Kidney (tissue), 14 donors: ENCODE results near the gene FAS. TPM values are rescaled to one million over a fixed set of nuclear protein-coding genes. Genes with fewer than 3 reads are reported as not detected.

Source experiments
- DNase-seq, 5 donors: peaks; one replicate each; pipeline ENCODE4 v3.0.0-alpha.2; 2013 to 2020
- FAIRE-seq: peaks from 2 replicates; lab custom pipeline; 2012; peaks lifted over from hg19 to GRCh38; lab: Jason Lieb, UNC
- H3K27ac ChIP-seq, 2 donors: one replicate each; pipeline ENCODE4 v1.7.0; 2013; ENCODE audit warnings: low read depth in 2 of 2, low read length in 2 of 2, inconsistent platforms in 1 of 2
- H3K27me3 ChIP-seq: one replicate; pipeline ENCODE4 v1.7.1; 2013; ENCODE audit warnings: low read length, inconsistent platforms; ENCODE audit not compliant: control insufficient read depth, insufficient read depth
- H3K36me3 ChIP-seq, 3 donors: one replicate each; pipeline versions ENCODE4 v1.7.0 to v1.7.1; 2013; ENCODE audit warnings: low read length in 3 of 3, control low read depth in 1 of 3, inconsistent platforms in 1 of 3; ENCODE audit not compliant: insufficient read depth in 3 of 3, control insufficient read depth in 2 of 3
- H3K4me1 ChIP-seq, 3 donors: one replicate each; pipeline versions ENCODE4 v1.7.0 to v1.7.1; 2013; ENCODE audit warnings: low read length in 3 of 3, inconsistent platforms in 1 of 3, low read depth in 1 of 3; ENCODE audit not compliant: control insufficient read depth in 2 of 3, insufficient read depth in 2 of 3
- H3K4me3 ChIP-seq, 3 donors: one replicate each; pipeline versions ENCODE4 v1.7.0 to v1.8.1; 2013; ENCODE audit warnings: low read length in 3 of 3, control low read depth in 1 of 3, inconsistent platforms in 1 of 3
- H3K9ac ChIP-seq, 3 donors: one replicate each; pipeline versions ENCODE4 v1.7.0 to v1.7.1; 2013; ENCODE audit warnings: low read length in 3 of 3, control low read depth in 1 of 3, inconsistent platforms in 1 of 3
- H3K9me3 ChIP-seq, 3 donors: one replicate each; pipeline versions ENCODE4 v1.7.0 to v1.7.1; 2013; ENCODE audit warnings: low read length in 3 of 3, control low read depth in 1 of 3, inconsistent platforms in 1 of 3; ENCODE audit not compliant: control insufficient read depth in 2 of 3, insufficient read depth in 1 of 3
- CTCF ChIP-seq: IDR thresholded peaks from 3 replicates; pipeline ENCODE4 v1.5.1; 2012; ENCODE audit warnings: mild to moderate bottlenecking, moderate library complexity, borderline replicate concordance; ENCODE audit not compliant: insufficient read depth; ENCODE audit errors: extremely low read depth
- intact Hi-C: fragments of 100-400 bp; cut with DNase I; formaldehyde crosslinking; loops from one replicate; pipeline ENCODE4 v1.11.1; 2022
- polyA plus RNA-seq: library from polyadenylated mRNA; stranded (reverse); fragments of 350-450 nt; fragmentation: Illumina TruSeq; extraction: RNeasy Lipid Tissue Mini Kit (QIAGEN cat#74804); gene quantifications from one replicate; pipeline ENCODE4 v1.2.3, GENCODE V29; 2014; ENCODE audit warnings: low read depth, low replicate concordance; ENCODE audit not compliant: insufficient read depth
- total RNA-seq: library from RNA; stranded (reverse); fragmentation: NEBNext Ultra II Directional; extraction: Animal tissue kit (Norgen Biotek cat#: 25700); gene quantifications from one replicate; pipeline ENCODE4 v1.2.1, GENCODE V29; 2021
- donor health status: control.
- donor health status: control.
- donor health status: control.
- donor health status: control.
- donor health status: control.
- donor health status: DM: yes; HTN: yes; CAD: no.
- donor health status: Normal renal cell carcinoma (clear cell type).

FAS gene
- total and polyA plus RNA-seq, 2 donors from 2014 or later = 6.5 to 45.2 TPM

- no peak for DNase-seq
- H3K27ac ChIP-seq = no peak overlapping the region
- H3K9me3 ChIP-seq = no peaks in the 10 kb centered on the region
- intact Hi-C loops = no loop called here
- no peak for TF ChIP-seq CTCF
- H3K4me1 ChIP-seq = no peaks in the 10 kb centered on the region
- peaks cover 0 to 5% (median 0%) of the 10 kb centered on the region in 3 donors for H3K36me3 ChIP-seq
- FAIRE-seq = no peak
- no peak overlapping the region for H3K9ac ChIP-seq
- no peaks in the 10 kb centered on the region for H3K27me3 ChIP-seq
- H3K4me3 ChIP-seq = no peak overlapping the region
These were observed 32.1 kb downstream of the FAS start for GRCh38 chr10:89022734-89023133.

DNA sequence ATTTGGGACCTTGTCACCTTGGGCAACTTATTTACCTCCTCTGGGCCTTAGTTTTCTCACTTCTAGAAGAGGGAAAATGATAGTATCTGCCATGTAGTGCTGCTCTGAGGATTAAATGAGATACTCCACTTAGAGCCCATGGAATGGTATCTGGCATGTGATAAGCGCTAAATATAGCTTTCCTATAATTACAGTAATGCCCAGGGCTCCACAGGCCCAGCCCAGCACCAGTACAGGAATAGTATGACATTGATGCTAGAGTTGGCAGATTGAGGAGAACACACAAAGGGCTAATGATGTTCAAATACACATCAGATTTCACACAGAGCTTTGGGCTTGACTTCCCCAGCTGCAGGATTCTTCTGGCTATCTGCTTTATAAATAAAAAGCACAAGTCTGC, 34.9 kb downstream of the FAS start:
- no peaks in the 10 kb centered on the region for H3K27me3 ChIP-seq
- no peak for TF ChIP-seq CTCF
- no peak overlapping the region for H3K27ac ChIP-seq
- H3K9ac ChIP-seq = no peak overlapping the region
- no peaks in the 10 kb centered on the region for H3K9me3 ChIP-seq
- H3K36me3 ChIP-seq = peaks cover 0 to 1% (median 0%) of the 10 kb centered on the region in 3 donors
- H3K4me3 ChIP-seq = no peak overlapping the region
- no peaks in the 10 kb centered on the region for H3K4me1 ChIP-seq
- intact Hi-C loops = no loop called here
- no peak for FAIRE-seq
- no peak for DNase-seq

DNA sequence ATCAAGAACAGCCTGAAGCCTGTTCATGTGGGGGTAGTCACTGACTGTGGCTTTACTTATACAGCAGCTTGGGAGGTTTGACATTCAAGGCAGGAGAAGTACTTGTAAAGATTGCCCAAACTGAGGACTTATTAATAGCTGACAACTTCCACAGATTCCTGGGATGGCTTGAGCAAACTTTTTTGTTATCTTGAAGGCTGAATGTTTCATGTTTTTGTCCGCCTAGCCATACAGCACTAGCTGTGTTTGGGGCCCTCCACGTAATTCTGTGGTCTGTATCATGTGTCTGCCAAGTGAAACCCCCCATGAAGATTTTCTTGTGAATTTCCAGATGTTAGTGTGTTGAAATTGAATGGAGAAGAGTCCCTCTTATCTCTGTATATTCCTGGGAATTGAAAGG, 38.6 kb downstream of the FAS start:
- Histone ChIP-seq H3K9ac (no peak overlapping the region), H3K27ac (no peak overlapping the region), H3K9me3 (no peaks in the 10 kb centered on the region), H3K4me1 (no peaks in the 10 kb centered on the region), H3K4me3 (no peak overlapping the region), H3K36me3 (no peaks in the 10 kb centered on the region), H3K27me3 (no peaks in the 10 kb centered on the region)
- no peak for TF ChIP-seq CTCF
- DNase-seq (no peak), FAIRE-seq (no peak)
- intact Hi-C loops = no loop called here

DNA sequence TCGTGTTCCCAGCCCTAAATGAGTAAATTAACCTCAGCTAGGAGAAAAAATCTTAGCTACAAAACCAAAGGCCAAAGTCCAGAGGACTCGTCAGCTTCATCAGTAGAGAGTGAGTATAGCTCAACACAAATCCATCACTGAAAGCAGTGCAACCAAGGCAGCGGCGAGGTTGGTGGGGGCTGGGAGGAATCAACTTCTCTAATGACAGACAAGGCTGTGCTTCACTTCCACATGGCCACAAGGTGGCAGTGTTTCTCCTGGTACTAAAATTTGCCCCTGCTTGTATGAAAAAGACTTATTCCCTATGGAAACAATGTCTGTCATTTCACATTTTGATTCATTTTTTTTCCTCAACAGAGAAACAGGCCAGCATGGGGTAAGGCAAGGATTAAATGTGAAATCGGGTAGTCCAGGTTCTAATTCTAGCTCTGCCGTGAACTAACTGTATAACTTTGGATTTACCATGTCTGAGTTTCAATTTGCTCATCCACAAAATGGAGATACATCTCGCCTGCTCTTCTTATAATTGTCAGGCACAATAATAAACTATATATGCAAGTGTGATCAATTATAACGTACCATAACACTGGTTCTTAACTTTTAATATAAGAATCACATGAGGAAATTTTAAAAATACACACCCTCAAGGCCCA, 39.3 kb downstream of the FAS start:
- Histone ChIP-seq H3K36me3 (no peaks in the 10 kb centered on the region), H3K9me3 (no peaks in the 10 kb centered on the region), H3K27me3 (no peaks in the 10 kb centered on the region), H3K4me1 (no peaks in the 10 kb centered on the region), H3K27ac (no peak overlapping the region), H3K4me3 (no peak overlapping the region), H3K9ac (no peak overlapping the region)
- intact Hi-C loops = loop anchor here (5.0 kb wide), 1 partner anchor 182 kb away; no protein-coding TSS in a partner anchor
- DNase-seq (peak; percentile 66 to 87 (median 78)), FAIRE-seq (no peak)
- TF ChIP-seq CTCF = peak; percentile 90
